ENCODE results near the gene E2F3. TPM values are rescaled to one million over a fixed set of nuclear protein-coding genes. Genes with fewer than 3 reads are reported as not detected.

E2F3 gene
- total RNA-seq, 1 experiment from 2014 or later = 18.7 TPM

DNA sequence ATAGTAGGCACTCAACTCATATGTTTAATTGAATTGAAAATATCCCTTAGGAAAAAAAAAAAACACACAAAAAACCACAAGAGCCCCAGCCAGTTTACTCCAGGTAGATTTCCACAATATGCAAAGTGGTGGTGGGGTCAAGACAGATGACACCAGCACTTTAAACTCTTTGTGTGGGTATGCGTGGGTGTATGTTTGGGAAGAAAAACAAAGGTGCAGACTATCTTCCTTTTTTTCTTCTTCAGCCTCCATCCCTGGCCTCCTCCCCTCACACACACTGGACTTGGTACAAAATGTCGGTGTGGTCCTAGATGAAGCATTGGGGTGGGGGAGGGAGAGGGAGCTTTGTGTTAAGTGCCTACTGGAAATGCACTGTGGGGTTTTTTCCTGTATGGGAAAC lies 90.4 kb downstream of the E2F3 start:
- TF ChIP-seq, protein P1, sequence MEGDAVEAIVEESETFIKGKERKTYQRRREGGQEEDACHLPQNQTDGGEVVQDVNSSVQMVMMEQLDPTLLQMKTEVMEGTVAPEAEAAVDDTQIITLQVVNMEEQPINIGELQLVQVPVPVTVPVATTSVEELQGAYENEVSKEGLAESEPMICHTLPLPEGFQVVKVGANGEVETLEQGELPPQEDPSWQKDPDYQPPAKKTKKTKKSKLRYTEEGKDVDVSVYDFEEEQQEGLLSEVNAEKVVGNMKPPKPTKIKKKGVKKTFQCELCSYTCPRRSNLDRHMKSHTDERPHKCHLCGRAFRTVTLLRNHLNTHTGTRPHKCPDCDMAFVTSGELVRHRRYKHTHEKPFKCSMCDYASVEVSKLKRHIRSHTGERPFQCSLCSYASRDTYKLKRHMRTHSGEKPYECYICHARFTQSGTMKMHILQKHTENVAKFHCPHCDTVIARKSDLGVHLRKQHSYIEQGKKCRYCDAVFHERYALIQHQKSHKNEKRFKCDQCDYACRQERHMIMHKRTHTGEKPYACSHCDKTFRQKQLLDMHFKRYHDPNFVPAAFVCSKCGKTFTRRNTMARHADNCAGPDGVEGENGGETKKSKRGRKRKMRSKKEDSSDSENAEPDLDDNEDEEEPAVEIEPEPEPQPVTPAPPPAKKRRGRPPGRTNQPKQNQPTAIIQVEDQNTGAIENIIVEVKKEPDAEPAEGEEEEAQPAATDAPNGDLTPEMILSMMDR (IDR thresholded peaks at IDR 0.05; ENCODE audit: unreplicated experiment) = no peak
- Mint-ChIP-seq H3K4me1 (ENCODE audit: insufficient read depth, unreplicated experiment) (no peaks in the 10 kb centered on the region), H3K36me3 (ENCODE audit: insufficient read depth, unreplicated experiment) (peaks cover 44% of the 10 kb centered on the region), H3K4me3 (ENCODE audit: unreplicated experiment) (no peak overlapping the region), H3K27me3 (ENCODE audit: insufficient read depth, unreplicated experiment) (no peaks in the 10 kb centered on the region), H3K27ac (ENCODE audit: low read depth, unreplicated experiment) (no peak overlapping the region), H3K9me3 (ENCODE audit: unreplicated experiment) (no peaks in the 10 kb centered on the region)
- no TSS peak for BruUV-seq (replicated peaks)
- ChIA-PET CTCF (interaction anchor here (0.5 to 0.6 kb wide), 2 partner anchors 166 to 195 kb away, joined by 4 read pairs; no protein-coding TSS in a partner anchor), POLR2A (interaction anchor here (0.7 kb wide), 1 partner anchor 42 kb away, joined by 3 read pairs; the partner anchor contains the start of gene CDKAL1)
- intact Hi-C loops (cut with micrococcal nuclease) = no loop called here
- no peak for DNase-seq (ENCODE audit: unreplicated experiment)

DNA sequence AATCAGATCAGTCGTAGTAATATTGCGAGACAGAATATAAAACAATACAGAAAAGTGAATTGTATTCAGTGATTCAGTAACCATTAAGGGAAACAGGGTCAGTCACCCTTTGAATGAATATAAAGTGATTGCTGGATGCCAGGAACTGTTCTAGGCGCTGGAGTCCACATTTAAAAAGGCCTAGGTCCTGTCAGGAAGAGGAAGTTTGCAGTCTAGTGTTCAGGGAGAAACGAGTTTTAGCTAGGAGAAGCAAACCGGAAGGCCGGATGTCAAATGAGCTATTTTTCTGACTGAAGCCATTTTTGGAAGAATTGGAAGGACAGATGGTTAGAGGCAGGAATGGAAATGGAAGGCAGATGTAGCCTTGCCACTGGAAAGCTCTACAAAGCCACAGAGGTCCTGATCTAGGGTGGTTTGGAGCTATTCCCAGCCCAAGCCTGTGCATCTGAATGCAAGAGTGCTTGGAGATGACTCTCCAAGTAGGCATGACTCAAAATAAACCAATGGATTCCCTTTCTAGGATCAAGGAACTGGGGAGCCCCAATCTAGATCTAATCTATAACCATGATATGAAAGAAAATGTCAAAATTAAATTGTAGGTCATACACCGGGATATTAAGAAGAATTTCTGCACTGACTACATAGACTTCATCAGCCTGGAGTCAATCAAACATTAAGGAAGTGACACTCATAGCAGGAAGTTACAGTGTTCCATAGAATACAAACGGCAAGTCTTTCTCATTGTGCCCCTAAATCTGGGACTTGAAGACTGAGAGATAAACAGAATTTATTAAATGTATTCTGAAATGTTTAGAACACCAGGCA lies 95.7 kb downstream of the E2F3 start:
- ChIA-PET CTCF (interaction anchor here (1.4 kb wide), 1 partner anchor 93 kb away, joined by 3 read pairs; no protein-coding TSS in a partner anchor), POLR2A (no interaction called here)
- H3K36me3 Mint-ChIP-seq (ENCODE audit: insufficient read depth, unreplicated experiment) = peaks cover 5% of the 10 kb centered on the region
- TF ChIP-seq, protein P1 (IDR thresholded peaks at IDR 0.05; ENCODE audit: unreplicated experiment) = no peak
- intact Hi-C loops (cut with micrococcal nuclease) = no loop called here
- H3K27ac Mint-ChIP-seq (ENCODE audit: low read depth, unreplicated experiment) = no peak overlapping the region
- H3K27me3 Mint-ChIP-seq (ENCODE audit: insufficient read depth, unreplicated experiment) = no peaks in the 10 kb centered on the region
- H3K4me3 Mint-ChIP-seq (ENCODE audit: unreplicated experiment) = no peak overlapping the region
- DNase-seq (ENCODE audit: unreplicated experiment) = no peak
- peaks cover 7% of the 10 kb centered on the region for H3K9me3 Mint-ChIP-seq (ENCODE audit: unreplicated experiment)
- BruUV-seq (replicated peaks) = no TSS peak
- peaks cover 5% of the 10 kb centered on the region for H3K4me1 Mint-ChIP-seq (ENCODE audit: insufficient read depth, unreplicated experiment)

DNA sequence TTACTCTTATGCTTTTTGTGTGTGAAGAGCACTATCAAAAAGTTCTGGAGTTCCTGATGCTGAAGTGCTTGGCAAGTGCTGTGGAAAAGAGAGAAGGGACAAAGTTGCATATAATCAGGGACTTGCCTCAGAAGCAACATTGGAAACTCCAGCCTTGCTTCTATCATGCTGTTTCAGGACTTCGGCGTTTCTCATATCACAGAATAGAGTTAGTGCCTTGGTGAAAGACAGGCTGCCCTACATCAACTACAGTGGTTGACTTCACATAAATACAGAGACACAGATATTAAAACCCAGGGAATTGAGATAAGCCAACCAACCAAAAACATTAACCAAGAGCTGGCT lies 96.3 kb downstream of the E2F3 start:
- H3K4me3 Mint-ChIP-seq (ENCODE audit: unreplicated experiment) = no peak overlapping the region
- no TSS peak for BruUV-seq (replicated peaks)
- H3K36me3 Mint-ChIP-seq (ENCODE audit: insufficient read depth, unreplicated experiment) = peaks cover 5% of the 10 kb centered on the region
- ChIA-PET POLR2A (no interaction called here), CTCF (interaction anchor here (1.4 kb wide), 1 partner anchor 94 kb away, joined by 3 read pairs; no protein-coding TSS in a partner anchor)
- H3K9me3 Mint-ChIP-seq (ENCODE audit: unreplicated experiment) = peaks cover 12% of the 10 kb centered on the region
- H3K27ac Mint-ChIP-seq (ENCODE audit: low read depth, unreplicated experiment) = no peak overlapping the region
- H3K4me1 Mint-ChIP-seq (ENCODE audit: insufficient read depth, unreplicated experiment) = peaks cover 5% of the 10 kb centered on the region
- no peak for DNase-seq (ENCODE audit: unreplicated experiment)
- TF ChIP-seq, protein P1 (IDR thresholded peaks at IDR 0.05; ENCODE audit: unreplicated experiment) = no peak
- no peaks in the 10 kb centered on the region for H3K27me3 Mint-ChIP-seq (ENCODE audit: insufficient read depth, unreplicated experiment)
- intact Hi-C loops (cut with micrococcal nuclease) = no loop called here

DNA sequence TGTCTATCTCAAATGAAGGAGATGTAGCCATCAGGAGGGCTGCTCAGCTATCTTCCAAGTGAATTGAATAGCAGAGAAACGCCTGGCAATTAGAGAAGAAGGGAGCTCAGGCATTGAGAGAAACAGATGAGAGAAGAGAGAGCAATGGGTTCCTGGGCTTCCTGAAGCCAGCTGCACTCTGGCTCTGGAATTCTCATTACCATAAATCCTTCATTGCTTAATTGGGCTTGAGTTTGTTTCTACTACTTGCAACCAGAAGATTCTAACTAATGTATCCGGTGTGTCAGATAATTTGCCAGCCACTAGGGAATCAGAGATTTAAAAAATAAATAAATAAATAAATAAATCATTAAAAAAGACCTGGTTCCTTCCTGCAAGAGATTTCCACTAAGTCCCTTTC lies 107.5 kb downstream of the E2F3 start:
- intact Hi-C loops (cut with micrococcal nuclease) = no loop called here
- H3K4me1 Mint-ChIP-seq (ENCODE audit: insufficient read depth, unreplicated experiment) = no peaks in the 10 kb centered on the region
- CTCF ChIA-PET = no interaction called here
- no peak overlapping the region for H3K27ac Mint-ChIP-seq (ENCODE audit: low read depth, unreplicated experiment)
- H3K36me3 Mint-ChIP-seq (ENCODE audit: insufficient read depth, unreplicated experiment) = no peaks in the 10 kb centered on the region
- no peak for DNase-seq (ENCODE audit: unreplicated experiment)
- H3K4me3 Mint-ChIP-seq (ENCODE audit: unreplicated experiment) = no peak overlapping the region
- TF ChIP-seq, protein P1 (IDR thresholded peaks at IDR 0.05; ENCODE audit: unreplicated experiment) = no peak
- no peaks in the 10 kb centered on the region for H3K9me3 Mint-ChIP-seq (ENCODE audit: unreplicated experiment)
- POLR2A ChIA-PET = no interaction called here
- H3K27me3 Mint-ChIP-seq (ENCODE audit: insufficient read depth, unreplicated experiment) = no peaks in the 10 kb centered on the region
- BruUV-seq (replicated peaks) = no TSS peak

All from MCF 10A (cell line).